GM21390 (cell line): ENCODE results near the gene OGA.

Experiments used
- ATAC-seq: cut with Tn5 transposase; IDR thresholded peaks from one replicate; pipeline ENCODE4 v1.9.1; 2021; ENCODE audit not compliant: unreplicated experiment

The OGA gene

DNA sequence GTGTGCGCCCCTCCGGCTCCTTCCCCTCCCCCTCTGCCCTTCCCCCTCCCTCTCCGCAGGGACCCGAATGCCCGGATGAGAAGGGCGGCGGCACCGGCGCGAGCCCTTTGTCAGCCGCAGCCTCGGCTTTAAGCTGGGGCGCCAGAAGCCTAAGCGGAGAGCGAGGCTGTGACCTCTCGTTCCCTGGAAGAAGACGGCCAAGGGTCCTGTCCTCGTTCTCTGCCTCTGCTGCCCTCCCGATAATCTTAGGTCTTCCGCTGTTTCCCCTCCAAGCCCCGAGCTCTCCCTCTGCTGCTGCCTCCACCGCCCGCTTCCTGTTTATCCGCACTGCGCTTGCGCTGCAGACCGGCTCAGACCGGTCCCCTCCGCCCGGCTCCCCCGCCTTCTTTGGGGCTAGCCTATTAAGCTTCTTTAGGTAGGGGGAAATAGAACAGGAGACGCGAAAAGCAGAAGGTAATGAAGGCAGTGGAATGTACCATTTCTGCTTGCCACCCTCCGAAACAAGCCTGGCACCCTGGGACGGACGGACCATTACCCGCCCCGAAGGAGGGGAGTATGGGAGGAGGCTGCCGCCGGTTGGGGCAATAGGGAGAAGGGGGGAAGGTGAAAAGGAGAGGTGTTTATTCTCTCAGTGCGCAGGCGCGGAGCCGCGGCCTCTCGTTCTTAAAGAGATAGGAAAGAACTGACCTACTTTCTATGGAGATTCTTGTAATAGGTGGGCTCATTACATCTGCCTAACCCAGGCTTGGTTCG lies at the start of gene OGA:
Gene OGA, minus strand, starts transcription at position 326 of the 753 bp plus-strand sequence. CDS start 422 bp downstream, outside the sequence.
- peak; percentile 80 for ATAC-seq

DNA sequence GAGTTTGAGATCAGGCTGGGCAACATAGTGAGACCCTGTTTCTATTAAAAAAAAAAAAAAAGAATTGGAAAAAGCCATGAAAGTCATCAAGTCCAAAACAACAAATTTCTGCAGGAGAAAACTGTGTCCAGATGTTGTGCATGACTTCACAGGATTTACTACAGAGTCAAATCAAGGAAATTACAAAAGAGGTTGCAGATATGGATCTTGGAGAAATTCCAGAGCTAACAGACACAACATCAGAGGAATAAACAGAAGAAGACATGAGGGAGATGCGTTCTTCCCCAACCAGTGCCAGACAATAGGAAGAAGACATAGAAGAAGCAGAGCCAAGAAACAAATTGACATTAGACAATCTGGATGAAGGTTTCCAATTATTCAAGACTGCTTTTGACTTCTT lies 49.7 kb upstream of the OGA start:
- no peak for ATAC-seq

DNA sequence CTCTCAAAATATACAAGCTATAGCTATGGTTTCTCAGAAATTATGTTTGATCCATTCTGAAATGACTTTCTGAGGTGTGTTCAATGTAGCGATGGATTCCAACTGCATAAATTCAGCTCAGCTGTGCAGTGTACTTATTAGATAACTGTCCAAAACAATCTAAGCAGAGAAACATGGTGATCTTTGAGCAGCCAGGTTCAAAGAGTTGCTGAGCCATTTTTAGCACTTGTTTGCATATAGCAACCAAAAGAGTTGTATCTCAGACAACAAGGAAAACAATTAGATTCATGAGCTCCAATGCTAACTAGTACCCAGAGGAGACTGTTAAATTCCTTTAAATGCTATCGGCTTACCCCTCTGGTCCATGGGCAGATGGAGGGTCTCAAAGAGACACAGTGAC lies 41.3 kb upstream of the OGA start:
- ATAC-seq = peak; percentile 60

DNA sequence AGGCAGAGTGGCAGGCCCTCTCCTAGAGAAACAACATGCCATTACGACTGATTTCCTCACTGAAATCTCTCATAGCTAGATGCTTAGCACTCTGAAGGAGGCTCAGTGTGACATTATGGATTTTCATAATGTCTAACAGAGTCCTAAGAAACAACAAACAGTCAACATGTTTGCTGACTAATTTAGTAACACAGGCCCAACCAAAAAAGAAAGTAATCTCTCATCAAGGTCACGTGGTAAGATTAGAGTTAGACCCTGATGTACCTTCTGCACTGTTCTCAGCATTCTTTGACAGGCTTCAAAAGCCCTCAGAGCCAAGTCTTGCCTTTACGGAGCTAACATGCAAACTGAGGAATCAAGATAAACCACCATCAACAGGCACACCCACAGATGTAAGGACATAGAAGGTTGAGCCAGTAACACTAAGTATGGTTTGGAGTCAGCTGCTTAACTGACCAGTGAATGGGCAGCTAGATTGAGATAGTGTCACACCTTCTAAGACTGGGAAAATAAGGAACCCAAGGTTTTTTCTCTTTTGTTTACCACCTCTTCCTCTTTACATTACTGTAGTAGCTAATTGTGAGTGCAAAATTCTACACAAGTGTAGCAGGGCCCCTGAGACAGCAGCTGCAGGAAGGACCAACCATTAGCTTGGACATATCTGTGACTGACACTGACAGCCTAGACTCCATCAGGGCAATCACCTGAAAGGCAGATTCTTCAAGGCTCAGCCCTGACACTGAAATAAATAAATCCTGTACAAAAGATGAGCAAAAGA lies 40.7 kb upstream of the OGA start:
- ATAC-seq = peak; percentile 71

DNA sequence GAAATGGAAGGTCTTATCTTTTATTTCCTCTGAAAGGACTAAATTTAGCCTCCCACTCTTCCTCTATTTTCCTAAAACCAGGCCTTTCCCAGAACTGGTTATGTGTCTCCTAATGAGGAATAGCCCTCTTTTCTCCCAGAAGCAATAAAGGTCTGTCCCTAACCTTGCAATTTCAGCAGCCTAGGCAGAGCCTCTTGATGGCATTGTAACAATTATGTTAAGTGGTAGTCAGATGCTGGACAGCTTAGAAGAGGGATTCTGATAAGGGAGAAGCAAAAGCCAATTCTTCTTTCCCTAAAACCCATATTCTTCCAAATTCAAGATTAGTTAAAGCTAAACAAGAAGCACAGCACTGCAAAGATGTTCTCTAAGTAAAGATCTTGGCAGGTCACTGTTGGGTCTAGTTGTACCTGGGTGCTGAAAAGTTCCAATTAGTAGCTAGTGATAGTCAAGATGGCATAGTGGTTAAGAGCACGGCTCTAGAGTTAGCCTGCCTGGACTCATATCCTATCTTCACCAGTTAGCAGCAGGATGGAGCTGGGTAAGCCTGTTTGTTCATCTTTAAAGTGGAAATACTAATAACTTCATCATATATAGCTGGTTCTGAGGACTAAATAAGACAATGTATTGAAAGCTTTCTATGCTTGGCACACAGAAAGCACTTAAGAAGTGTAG lies 39.7 kb upstream of the OGA start:
- no peak for ATAC-seq

DNA sequence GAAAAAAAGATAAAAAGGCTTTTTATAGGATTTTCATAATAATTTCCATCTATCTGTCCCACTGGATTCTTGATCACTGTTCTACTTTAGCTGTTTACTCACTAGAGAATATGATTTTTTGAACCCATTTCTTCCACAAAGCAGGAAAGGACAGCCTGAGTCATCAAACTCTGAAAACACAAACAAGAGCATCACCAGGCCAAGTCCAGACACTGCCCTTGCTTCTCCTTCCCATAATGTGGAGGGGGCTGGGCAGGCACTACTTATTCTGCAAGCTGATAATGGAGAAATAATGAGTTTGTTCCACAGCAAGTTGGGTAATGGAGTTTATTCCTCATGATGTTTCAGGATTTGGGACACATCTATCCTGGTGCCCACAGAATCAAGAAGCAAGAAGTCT lies 38.4 kb upstream of the OGA start:
- ATAC-seq = no peak

DNA sequence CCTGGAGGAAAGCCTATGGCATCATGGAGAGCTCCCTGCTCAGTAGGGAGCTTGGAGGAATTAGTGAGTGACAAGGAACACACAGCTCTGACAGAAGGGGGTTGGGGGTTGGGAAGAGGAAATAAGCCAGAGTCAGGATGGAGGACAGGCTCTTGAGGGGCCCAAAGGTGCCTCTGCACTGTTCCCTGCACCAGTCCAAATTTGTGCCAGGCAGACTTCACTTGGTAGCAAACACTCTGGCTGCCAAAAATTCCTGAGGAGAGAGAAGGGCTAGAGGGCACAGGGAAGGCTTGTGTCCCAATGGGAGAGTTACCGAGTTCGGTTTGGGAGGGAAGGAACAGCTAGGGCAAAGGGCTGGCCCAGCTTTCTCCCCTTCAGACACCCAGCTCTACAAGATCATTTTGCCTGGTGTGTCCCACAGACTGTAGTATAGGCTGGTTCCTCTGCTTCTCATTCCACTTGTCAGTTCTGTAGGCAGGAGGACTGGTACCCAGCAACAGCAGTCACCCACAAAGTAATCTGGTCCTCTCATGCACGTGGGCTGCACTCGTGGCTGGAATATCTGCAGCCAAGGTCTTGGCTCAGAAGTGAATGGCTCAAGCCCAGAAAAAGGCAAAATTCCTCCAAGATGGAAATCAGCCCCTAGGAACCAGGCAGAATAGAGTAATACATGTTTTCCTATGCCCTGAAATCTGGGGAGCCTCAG lies 33.3 kb upstream of the OGA start:
- ATAC-seq = no peak

DNA sequence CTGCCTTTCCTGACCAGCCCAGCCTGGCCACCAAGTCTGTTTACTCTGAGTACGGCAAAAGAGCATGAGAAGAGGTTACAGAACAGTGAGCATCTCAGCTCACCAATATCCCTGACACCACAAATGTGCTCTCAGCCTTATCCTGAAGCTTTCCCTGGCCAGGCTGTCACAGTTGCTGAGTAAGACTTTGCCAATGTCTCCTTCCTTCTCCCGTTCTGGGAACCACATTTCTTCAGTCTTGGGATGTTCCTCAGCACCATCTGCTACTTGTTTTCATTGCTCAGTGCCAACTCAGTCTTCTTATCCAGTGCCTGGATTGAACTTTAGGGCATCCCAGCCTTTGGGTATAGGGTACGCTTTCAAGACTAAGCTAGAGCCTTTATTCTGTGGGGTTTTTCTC lies 32.5 kb upstream of the OGA start:
- no peak for ATAC-seq

DNA sequence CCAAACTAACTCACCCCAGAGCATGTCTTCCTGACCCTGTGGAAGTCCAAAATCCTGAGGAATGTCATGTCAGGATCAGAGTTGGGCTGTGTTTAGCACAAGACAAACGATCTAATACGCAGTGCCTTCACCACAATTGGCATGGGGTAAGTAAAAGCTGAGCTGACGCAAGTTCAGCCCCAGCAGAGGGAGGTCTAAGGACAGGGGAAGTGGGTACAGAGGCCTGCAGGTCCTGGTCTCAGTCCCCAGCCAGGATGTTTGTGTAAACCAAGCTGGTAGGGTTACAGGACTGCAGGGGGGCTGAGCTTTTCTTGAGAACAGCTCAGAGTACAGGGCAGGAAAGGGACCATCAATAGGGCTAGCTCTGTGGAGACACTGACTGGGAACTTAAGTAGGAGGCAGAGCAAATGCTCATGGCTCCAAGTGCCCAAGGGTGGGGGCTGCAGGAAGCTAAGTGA lies 30.7 kb upstream of the OGA start:
- ATAC-seq = no peak

DNA sequence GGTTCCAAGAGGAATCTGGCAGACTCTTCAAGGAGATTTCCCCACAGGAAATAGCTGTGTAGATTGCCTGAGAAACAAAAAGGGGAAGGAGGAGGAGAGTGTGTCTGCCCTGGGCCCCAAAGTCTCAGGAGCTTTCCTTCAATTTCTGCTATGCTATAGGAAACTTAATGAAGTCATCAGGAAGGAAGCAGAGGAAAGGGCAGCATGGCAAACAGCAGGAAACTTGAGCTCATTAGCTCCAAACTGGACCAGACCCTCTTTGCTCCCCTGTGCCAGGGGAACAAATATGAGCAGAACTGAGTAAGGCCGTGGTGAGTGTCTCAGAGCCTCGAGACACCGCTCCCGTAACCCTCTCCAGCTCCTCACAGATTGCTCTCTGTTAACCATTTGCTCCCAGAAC lies 30.2 kb upstream of the OGA start:
- no peak for ATAC-seq

DNA sequence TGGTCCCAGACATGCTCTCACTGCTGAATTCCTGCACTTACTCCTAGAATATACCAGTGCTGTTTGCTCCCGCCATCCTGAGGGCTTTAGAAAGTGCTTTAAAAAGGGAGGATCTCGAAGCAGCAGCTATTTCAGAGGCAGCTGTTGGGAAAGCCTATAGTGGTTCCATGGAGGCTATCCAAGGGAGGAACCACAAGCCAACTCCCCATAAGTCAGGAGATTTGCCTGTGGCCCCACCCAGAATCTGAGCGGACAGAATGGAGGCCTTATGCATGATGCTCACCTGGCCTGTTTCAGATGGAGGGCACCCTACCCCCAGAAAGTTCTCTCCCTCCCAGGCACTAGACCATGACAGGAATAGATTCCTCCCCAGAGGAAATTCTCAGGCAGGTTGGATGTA lies 27.6 kb upstream of the OGA start:
- no peak for ATAC-seq

DNA sequence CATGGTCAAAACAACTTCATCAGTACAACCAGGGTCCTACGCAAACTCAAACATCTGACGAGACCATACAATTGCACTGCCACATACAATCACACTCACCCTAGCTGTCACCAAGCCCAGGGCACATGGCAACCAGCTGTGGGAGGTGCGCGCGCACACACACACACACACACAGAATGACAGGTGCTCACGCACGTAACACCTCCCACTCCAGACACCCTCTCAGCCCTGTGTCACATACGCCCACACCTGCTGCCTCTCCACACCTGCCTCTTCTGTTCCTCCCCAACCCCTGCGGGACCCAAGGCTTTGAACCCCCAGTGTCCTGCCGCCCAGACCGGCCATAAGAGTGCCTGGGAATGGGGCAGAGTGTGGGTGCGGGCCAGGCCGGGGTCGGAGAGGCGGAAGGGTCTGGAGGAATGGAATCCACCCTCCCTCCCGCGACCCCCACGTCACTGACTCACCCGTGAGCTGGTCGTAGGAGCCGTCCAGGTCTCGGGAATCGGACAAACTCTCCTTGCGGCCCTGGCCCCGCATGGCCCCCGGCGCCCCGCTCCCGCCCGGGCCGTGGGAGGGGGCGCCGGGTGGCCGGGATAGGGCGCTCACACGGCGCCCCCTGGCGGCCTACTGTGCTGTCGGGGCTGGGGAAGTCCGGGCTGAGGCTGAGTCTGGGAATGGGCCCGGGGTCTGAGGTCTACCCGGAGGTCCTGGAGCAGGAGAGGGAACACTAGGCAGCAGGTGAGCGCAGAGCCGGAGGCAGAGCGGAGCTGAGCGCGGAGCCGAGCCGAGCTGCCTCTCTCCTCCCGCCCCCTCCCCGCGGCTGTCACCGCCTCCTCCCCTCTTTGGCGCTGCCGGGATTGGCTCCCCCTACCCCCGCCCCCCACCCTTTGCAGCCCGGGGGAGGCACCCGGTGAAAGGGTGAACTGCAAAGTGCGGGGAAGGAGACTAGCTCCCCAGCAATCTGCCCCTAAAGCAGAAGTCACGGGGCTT lies 25.1 kb upstream of the OGA start, which contains the start of gene KCNIP2:
Gene KCNIP2, minus strand, starts transcription at position 769 of the 990 bp plus-strand sequence. Its CDS starts 232 bp downstream, at position 537.
- no peak for ATAC-seq

DNA sequence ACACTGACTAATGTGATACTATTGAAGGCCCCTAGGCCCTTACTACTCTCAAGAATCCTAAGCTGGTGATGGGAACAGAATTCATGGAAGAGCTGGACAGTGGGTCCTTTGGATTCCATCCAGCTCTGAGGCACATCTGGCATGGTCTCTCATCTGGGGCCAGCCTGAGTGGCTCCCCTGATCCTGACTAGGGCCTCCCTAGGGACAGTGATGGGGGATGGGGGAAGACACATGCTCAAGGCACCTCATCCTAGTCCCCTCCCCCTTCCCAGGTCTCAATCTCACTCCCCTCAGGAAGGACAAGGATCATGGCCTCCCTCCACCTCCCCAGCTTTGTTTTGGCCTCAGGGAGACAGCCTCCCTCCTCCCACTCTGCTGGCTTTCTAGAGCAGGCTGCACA lies 23.6 kb upstream of the OGA start:
- ATAC-seq = no peak

DNA sequence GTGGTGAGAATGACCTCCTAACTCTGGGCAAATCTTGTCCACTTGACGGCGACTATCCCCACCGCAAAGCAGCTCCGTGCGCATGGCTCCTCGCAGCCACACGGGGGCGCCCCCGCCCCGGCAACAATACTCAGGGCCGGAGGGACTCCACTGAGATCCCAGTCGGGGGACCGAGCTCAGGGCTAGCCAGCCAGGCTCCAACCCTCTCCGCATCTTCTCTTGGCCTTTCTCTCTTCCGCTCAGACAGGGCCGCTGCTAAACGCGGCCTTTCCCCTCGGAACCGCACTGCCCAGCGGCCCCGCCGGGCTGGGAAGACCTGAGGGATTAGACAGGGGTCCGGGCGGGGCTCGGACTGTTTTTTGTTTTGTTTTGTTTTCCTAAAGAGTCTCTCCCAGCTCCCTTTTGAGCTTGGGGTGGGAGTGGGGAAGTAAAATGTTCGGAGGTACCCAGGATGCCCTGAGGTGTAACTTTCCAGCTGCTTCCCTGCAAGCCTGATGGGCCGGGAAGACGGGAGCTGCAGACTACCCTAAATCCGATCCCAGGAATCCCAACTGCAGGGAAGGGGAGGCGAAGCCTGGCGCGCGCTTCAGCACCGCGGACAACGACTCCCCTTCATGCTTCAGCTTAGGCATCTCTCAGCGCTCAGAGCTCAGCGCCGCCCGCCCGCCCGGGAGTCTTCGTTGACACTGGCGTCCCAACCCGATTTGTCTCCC lies 22.7 kb upstream of the OGA start:
- ATAC-seq = peak; percentile 63

DNA sequence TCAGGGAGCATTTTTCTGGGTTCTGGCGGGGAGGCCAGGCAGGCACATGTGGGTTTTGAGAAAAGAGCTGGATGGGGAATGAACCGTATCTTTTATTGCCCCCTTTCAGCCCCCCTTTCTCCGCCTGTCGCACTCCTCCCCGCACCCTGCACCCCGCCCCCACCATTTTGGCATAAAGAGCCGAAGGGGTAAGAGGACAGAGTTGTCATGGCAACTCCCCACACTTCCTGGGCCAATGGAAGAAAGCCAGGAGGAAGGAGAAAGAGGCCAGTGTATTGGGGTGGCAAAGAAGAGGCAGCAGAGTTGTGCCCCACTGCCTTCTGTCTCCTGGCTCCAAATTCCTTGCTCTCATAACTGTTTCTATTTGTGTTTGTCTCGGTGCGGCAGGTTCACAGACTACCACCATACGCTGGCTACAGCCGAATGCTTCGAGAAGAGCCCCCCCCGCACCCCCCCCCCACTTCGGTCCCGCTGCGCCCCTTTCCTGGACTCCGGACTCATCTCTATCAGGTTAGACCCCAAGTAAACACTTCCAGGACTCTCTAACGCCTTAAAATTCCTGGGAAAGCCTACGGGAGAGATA lies 21.9 kb upstream of the OGA start:
- ATAC-seq = no peak

DNA sequence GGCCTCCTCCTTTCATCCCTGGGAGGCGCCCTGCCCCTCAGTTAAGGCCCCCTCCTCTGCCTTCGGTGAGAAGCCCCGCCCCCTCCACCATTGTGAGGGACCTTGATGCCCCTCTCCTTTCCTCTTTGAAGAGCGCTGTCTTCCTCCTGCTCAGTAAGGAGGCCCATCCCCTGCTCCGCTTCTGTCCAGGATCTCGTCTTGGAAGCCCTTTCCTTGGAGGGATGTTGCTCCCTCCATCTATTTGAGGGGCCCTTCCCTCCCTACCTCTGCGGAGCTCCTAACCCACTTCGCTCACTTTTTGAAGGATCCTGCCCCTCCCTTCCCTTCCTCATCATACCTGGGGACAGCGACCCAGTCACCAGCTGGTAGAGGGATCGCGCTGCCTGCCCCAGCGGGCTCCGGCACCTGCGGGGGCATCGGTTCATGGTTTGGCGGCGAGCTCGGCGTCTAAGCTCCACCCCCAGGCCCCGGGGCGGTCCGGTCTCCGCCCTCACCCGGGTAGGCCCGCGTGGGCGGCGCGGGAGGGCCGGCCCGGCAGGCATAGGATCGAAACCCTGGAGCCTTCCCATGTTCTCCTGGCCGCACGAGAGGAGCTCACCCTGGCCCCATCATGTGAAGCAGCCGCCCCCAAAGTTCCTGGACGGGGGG lies 21.3 kb upstream of the OGA start:
- peak; percentile 38 for ATAC-seq

DNA sequence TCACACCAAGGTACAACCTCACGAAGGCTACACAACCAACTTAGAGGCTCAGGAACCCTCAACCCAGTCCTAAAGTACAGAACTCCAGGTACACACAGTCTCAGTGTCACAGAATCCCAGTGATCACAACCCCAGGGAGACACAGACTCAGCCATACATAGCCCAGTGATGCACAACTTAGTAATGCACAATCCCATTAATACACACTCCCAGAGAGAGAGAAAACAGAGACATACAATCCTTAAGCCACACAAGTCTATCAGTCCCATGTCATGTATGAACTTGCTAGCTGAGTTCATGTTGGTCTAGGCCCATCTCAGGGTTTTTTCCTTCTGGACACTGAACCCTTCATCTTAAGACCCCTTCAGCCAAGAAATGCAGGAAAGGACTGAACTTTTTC lies 20.8 kb upstream of the OGA start:
- no peak for ATAC-seq

DNA sequence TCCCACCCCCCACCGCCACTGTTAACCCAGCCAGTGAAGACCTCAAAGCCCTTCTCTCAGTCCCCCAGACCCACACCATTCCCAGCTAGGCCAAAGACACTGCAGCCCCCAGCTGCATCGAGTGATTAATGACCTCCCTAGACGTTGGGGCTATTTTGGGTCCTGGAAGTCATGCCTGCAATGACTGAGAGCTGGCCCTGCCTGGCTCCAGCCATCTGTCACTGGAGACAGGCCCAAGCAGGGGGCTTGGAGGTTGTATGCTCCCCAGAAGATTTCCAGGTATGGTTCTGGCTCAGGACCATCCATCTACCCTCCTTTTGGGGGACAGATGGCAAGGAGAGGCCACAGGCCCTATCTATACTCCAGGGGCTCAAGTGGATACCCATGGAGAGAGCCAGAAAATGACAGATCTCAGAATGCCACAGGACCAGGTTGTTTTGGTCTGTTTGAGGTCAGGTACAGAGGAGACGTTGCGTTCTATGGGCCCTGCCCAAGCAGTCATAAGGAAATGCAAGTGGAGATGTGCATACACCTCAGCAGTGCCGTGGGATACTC lies 20.2 kb upstream of the OGA start:
- ATAC-seq = no peak
